ENCODE measurements around the gene ATP1B2. TPM values are rescaled to one million over a fixed set of nuclear protein-coding genes. Genes with fewer than 3 reads are reported as not detected.
A peak's percentile ranks its signal among the peaks of the same experiment; 100 is the strongest.
"Not testable (repeated sequence)": the region's sequence is repeated elsewhere in the genome, so short reads cannot be mapped to it uniquely, and the experiment has no call there.

ATP1B2 gene
- total RNA-seq, 1 donor from 2014 or later = 8.2 TPM

- no peak for FAIRE-seq
These were observed 17.6 kb upstream of the ATP1B2 start for GRCh38 chr17:7633093-7633492.

GRCh38 chr17:7634384-7634783, 16.3 kb upstream of the ATP1B2 start:
- DNase-seq (ENCODE audit: low spot score in 2 of 2) (peak in 1 of 2 donors; percentile 66), FAIRE-seq (no peak)

More at GRCh38 chr17:7633093-7633492, 17.6 kb upstream of the ATP1B2 start:
- no peak for DNase-seq (ENCODE audit: low spot score in 2 of 2)

- FAIRE-seq = no peak
These were observed 14.6 kb upstream of the ATP1B2 start for GRCh38 chr17:7636163-7636562.

GRCh38 chr17:7640783-7641182, 9.9 kb upstream of the ATP1B2 start:
- DNase-seq (ENCODE audit: low spot score in 2 of 2) = no peak
- FAIRE-seq = no peak

More at GRCh38 chr17:7636163-7636562, 14.6 kb upstream of the ATP1B2 start:
- DNase-seq (ENCODE audit: low spot score in 2 of 2) = no peak

- not testable (repeated sequence) for FAIRE-seq; DNase-seq (ENCODE audit: low spot score in 2 of 2)
These were observed 9.1 kb upstream of the ATP1B2 start for GRCh38 chr17:7641635-7642034.

GRCh38 chr17:7644775-7645174, 6.0 kb upstream of the ATP1B2 start:
- no peak for FAIRE-seq
- DNase-seq (ENCODE audit: low spot score in 2 of 2) = no peak

- no peak for DNase-seq (ENCODE audit: low spot score in 2 of 2)
- FAIRE-seq = no peak
These were observed 4.3 kb upstream of the ATP1B2 start for GRCh38 chr17:7646457-7646856.

GRCh38 chr17:7647018-7647417, 3.7 kb upstream of the ATP1B2 start:
- DNase-seq (ENCODE audit: low spot score in 2 of 2) (no peak), FAIRE-seq (no peak)

- DNase-seq (ENCODE audit: low spot score in 2 of 2) (no peak), FAIRE-seq (no peak)
These were observed 455 bp downstream of the ATP1B2 start for GRCh38 chr17:7651097-7651664.

- DNase-seq (ENCODE audit: low spot score in 2 of 2) (peak in 1 of 2 donors; percentile 66), FAIRE-seq (no peak)
These were observed 1.1 kb downstream of the ATP1B2 start for GRCh38 chr17:7651665-7652387.

- DNase-seq (ENCODE audit: low spot score in 2 of 2) = no peak
- no peak for FAIRE-seq
These were observed 1.9 kb downstream of the ATP1B2 start for GRCh38 chr17:7652388-7653356.

- FAIRE-seq (no peak), DNase-seq (ENCODE audit: low spot score in 2 of 2) (no peak)
These were observed 4.3 kb downstream of the ATP1B2 start for GRCh38 chr17:7654832-7655540.

- FAIRE-seq (no peak), DNase-seq (ENCODE audit: low spot score in 2 of 2) (no peak)
These were observed 4.8 kb downstream of the ATP1B2 start for GRCh38 chr17:7655541-7655840.

- FAIRE-seq (no peak), DNase-seq (ENCODE audit: low spot score in 2 of 2) (peak in 1 of 2 donors; percentile 53)
These were observed 6.4 kb downstream of the ATP1B2 start for GRCh38 chr17:7656958-7657609.

GRCh38 chr17:7667656-7668406, 17.1 kb downstream of the ATP1B2 start:
- peak in 1 of 2 donors; percentile 54 for DNase-seq (ENCODE audit: low spot score in 2 of 2)
- FAIRE-seq = no peak

GRCh38 chr17:7668482-7668881, 17.8 kb downstream of the ATP1B2 start:
- DNase-seq (ENCODE audit: low spot score in 2 of 2) (no peak), FAIRE-seq (no peak)

- FAIRE-seq (no peak), DNase-seq (ENCODE audit: low spot score in 2 of 2) (no peak)
These were observed 22.5 kb downstream of the ATP1B2 start for GRCh38 chr17:7673239-7673638.

GRCh38 chr17:7674934-7675333, 24.2 kb downstream of the ATP1B2 start:
- FAIRE-seq (no peak), DNase-seq (ENCODE audit: low spot score in 2 of 2) (no peak)

GRCh38 chr17:7676533-7676932, 25.8 kb downstream of the ATP1B2 start:
- DNase-seq (ENCODE audit: low spot score in 2 of 2) = no peak
- no peak for FAIRE-seq

Measured in frontal cortex (tissue), 4 donors.